ELR (cell line): ENCODE measurements around the gene CYP21A2.

Source experiments
- DNase-seq: peaks from one replicate; pipeline ENCODE4 v3.0.0-alpha.2; 2015; ENCODE audit warnings: low read depth

Gene CYP21A2

DNA sequence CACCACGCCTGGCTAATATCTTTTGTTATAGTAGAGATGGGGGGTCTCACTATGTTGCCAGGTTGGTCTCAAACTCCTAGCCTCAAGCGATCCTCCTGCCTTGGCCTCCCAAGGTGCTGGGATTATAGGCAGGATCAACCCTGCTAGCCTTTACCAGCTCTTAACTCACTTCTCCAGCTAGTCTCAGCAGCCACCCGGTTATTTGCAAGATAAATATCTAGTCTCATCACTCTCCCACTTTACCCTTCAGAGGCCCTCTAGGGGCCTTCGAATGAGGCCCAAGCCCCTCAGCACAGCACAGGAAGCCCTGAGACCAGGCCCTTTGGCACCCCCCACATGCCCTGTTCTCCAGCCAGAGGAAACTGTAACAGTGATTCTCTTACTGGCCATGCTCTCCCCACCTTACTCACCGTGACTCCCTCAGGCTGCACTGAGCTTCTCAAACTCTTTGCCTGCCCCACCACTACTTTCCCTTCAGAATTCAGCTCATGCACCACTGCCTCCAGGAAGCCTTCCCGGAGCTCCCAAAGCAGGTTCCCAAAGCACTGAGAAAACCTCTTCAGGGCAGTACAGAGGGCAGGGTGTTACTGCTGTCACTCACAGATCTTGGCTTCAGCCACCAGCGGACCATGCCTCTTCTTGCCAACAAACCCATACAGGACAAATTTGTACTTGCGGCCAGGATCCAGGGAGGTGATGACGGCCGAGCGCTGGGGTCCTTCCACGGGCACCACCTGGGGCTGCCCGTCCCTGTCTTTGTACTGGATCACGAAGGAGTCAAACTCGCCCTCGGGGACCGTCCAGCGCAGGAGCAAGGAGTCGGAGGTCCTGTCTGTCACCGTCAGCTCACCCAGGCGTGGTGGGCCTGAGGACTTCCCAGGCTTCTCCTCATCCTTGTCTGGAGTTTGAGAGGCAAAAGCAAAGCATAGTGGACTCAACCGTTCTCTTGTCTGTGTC, 45.9 kb downstream of the CYP21A2 start:
- no peak for DNase-seq

GRCh38 chr6:32084780-32085179, 46.6 kb downstream of the CYP21A2 start:
- DNase-seq: no peak

- no peak for DNase-seq
These were observed 47.7 kb downstream of the CYP21A2 start for GRCh38 chr6:32085759-32086459.

- peak; percentile 85 for DNase-seq
These were observed 48.7 kb downstream of the CYP21A2 start for GRCh38 chr6:32086661-32087573.

DNA sequence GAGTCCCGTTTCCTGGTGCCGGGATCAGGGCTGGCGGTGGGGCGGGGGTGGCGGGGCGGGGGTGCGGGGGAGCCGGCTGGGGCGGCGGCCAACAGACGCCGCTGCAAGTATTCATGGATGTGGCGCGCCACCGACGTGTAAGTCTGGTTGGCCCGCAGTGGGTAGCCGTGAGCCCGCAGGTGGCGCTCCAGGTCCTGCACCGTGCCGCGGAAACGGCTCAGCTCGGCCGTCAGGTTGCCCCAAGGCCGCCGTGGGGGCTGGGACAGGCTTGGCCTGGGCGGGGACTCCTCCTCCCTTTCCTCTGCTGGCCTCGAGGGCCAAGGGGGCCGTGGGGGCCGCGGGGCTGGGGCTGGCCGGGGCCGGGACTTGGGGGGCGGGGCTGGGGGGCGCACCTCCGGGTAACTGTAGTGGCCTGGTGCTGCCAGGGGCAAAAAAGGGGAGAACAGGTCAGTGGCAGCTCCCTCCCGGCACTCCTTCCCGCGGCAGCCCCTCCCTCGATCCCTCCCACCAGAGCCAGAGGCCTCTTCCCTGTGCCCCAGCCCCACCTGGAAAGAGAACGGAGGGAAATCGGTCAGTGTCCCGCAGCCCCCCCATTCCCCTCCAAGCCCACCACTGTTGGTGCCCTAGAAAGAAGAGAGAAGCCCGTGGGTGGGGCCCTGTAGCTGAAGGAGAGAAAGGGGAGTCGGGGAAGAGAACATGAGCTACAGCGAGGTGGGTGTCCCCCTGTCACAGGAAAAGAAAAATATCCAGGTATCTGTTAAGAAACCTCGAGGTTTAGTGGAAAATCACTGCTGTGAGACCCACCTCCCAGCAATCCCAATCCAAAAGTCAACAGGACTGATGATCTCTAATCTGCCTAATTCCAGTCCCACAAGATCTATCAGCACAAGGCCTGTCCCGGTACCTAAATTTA, 49.6 kb downstream of the CYP21A2 start:
- peak; percentile 86 for DNase-seq

DNA sequence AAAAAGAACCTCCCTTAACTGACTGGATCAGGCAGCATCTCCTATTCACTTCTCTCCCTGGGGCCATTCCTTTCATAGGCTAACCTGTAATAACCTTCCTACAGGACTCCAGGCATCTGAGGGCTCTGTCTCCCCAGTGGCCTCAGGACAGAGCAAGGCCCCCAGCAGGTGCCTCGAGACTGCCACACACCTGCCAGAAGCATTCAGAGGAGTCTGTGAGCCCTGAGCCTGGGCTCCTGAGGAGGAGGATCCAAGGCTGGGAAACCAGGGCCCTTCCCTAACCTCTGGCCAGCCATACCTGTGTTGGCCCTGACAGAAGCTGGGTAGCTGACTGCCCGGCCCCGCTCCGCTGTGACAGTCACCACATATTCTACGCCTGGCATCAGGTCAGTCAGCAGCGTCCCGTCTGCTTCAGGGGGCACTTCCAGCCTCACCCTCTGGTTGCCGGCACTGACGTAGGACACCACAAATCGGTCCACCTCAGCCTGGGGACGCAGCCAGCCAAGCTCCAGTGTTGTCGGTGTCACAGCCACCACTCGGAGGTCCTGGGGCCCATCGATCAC, 50.4 kb downstream of the CYP21A2 start:
- DNase-seq: no peak

- no peak for DNase-seq
These were observed 51.0 kb downstream of the CYP21A2 start for GRCh38 chr6:32089082-32089828.
